Measurements from ENCODE around the gene CARD16.

CARD16 gene

DNA sequence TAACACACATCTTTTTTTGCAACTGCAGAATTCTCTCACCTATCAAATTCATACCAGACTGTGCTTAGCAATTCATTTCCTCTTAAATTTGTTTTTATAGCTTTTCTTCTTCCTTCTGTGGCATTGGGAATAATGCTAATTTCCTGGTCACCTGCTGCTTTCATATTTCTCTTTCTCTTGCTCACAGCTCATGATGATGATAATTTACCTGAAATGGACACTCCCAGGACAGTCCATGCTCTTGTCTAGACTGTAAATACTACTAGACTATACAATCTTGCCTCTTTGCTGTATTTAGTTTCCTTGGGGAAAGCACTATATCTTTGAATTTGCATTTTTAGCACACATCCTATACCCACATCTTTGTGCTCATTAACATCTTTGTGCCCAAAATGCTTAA is 37.7 kb downstream of the CARD16 start:
- TF ChIP-seq CTCF (conservative IDR thresholded peaks at IDR 0.05) (no peak), ZFX (IDR thresholded peaks at IDR 0.05) (no peak)
- H3K27ac ChIP-seq: no peak overlapping the region

- TF ChIP-seq CTCF (conservative IDR thresholded peaks at IDR 0.05) (no peak), ZFX (IDR thresholded peaks at IDR 0.05) (no peak)
- no peak overlapping the region for H3K27ac ChIP-seq
Measured at GRCh38 chr11:105005451-105005845, 39.7 kb downstream of the CARD16 start.

GRCh38 chr11:105004021-105004420 is 41.1 kb downstream of the CARD16 start:
- TF ChIP-seq ZFX (IDR thresholded peaks at IDR 0.05): no peak
- TF ChIP-seq CTCF (conservative IDR thresholded peaks at IDR 0.05): no peak

DNA sequence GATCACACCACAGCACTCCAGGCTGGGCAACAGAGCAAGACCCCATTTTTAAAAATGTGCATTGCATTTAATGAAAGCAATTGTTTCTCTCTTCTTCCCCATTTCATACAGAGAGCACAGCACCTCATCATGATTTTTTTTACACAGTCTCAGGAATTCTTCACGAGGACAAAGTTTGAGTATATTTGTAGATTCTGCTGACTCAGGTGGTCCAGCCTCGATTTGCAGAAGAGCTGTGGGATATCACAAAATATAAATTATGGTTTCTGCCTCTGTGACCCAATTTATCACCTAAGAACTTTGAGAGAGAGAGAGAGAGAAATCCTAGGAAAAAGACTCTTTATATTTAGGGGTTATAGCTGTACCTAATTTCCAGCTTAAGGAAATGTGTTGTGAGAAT is 42.0 kb downstream of the CARD16 start:
- H3K27ac ChIP-seq: no peak overlapping the region
- TF ChIP-seq ZFX (IDR thresholded peaks at IDR 0.05) (no peak), CTCF (conservative IDR thresholded peaks at IDR 0.05) (no peak)

More at GRCh38 chr11:105004021-105004420, 41.1 kb downstream of the CARD16 start:
- H3K27ac ChIP-seq: no peak overlapping the region

DNA sequence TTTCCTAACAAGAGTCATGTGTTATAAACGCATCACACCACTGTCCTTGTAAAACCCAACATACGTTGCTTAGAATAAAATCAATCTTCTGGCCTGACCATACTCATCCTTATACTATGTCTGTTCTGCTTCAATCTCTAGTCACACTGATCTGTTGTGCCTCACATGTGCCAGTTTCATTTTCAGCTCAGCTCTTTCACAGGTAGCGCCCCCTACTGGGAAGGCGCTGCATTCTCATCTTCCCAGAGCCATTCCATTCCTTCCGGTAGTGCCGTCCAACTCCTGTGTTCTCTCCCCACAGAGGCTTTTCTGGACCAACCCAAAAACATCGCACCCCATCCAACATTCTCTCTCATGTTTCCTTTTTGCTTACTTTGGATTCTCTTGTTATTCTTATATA is 44.3 kb downstream of the CARD16 start:
- no peak overlapping the region for H3K27ac ChIP-seq

GRCh38 chr11:105000167-105000566 is 45.0 kb downstream of the CARD16 start:
- TF ChIP-seq ZFX (IDR thresholded peaks at IDR 0.05) (no peak), CTCF (conservative IDR thresholded peaks at IDR 0.05) (no peak)
- H3K27ac ChIP-seq: no peak overlapping the region

More for the DNA sequence above, 44.3 kb downstream of the CARD16 start:
- TF ChIP-seq ZFX (IDR thresholded peaks at IDR 0.05) (no peak), CTCF (conservative IDR thresholded peaks at IDR 0.05) (peak; percentile 87)

- H3K27ac ChIP-seq: no peak overlapping the region
- TF ChIP-seq ZFX (IDR thresholded peaks at IDR 0.05) (no peak), CTCF (conservative IDR thresholded peaks at IDR 0.05) (no peak)
Measured at GRCh38 chr11:104999721-105000120, 45.4 kb downstream of the CARD16 start.
